Erythroblast (primary cell): ENCODE data around the gene SYS1.

Experiments
- DNase-seq, 2 experiments: peaks; one replicate each; lab custom pipeline; 2025; lab: John Stamatoyannopoulos, UW
- GATA1 ChIP-seq: IDR thresholded peaks from 2 replicates; pipeline ENCODE4 v1.6.1; 2011; ENCODE audit warnings: low read depth, mild to moderate bottlenecking, control low read depth, low read length, moderate library complexity
- POLR2A ChIP-seq: IDR thresholded peaks from 2 replicates; pipeline ENCODE4 v1.6.1; 2011; ENCODE audit warnings: mild to moderate bottlenecking, low read length

Gene SYS1

GRCh38 chr20:45416917-45417316, 54.0 kb downstream of the SYS1 start:
- no peak for TF ChIP-seq POLR2A
- no peak for TF ChIP-seq GATA1
- DNase-seq: peak; percentile 23 to 36
